MCF 10A (cell line): ENCODE data around the gene CALY. TPM values are rescaled to one million over a fixed set of nuclear protein-coding genes. Genes with fewer than 3 reads are reported as not detected.

Experiments used
- BruUV-seq: library from RNA; stranded (reverse); fragments of 400-500 nt; replicated peaks from 2 replicates; lab custom pipeline; 2021; lab: Mats Ljungman, UMichigan
- CTCF ChIA-PET: fragments of 300-600 bp; sonication (Branson Sonifier 250); formaldehyde crosslinking; extraction: SDS; loops from one replicate; lab custom pipeline; 2021; ENCODE audit warnings: antibody characterized with exemption, inconsistent platforms; lab: Yijun Ruan, JAX
- POLR2A ChIA-PET: fragments of 300-600, 350-650 bp; sonication (Branson Sonifier 250); formaldehyde crosslinking; extraction: SDS; loops from one replicate; lab custom pipeline; 2020; ENCODE audit warnings: antibody characterized with exemption, inconsistent platforms; lab: Yijun Ruan, JAX
- DNase-seq: peaks from one replicate; pipeline ENCODE4 v3.0.0-alpha.2; 2018; ENCODE audit not compliant: unreplicated experiment
- H3K27ac Mint-ChIP-seq: one replicate; pipeline ENCODE4 v1.8.0; 2022; ENCODE audit warnings: mild to moderate bottlenecking, low read depth, mixed read lengths; ENCODE audit not compliant: unreplicated experiment
- H3K27me3 Mint-ChIP-seq: one replicate; pipeline ENCODE4 v1.8.0; 2022; ENCODE audit warnings: mixed read lengths; ENCODE audit not compliant: insufficient read depth, unreplicated experiment
- H3K36me3 Mint-ChIP-seq: one replicate; pipeline ENCODE4 v1.8.0; 2022; ENCODE audit warnings: mild to moderate bottlenecking, moderate library complexity, mixed read lengths; ENCODE audit not compliant: insufficient read depth, unreplicated experiment
- H3K4me1 Mint-ChIP-seq: one replicate; pipeline ENCODE4 v1.8.0; 2022; ENCODE audit warnings: mixed read lengths; ENCODE audit not compliant: insufficient read depth, unreplicated experiment
- H3K4me3 Mint-ChIP-seq: one replicate; pipeline ENCODE4 v1.8.0; 2022; ENCODE audit warnings: mild to moderate bottlenecking, moderate library complexity, mixed read lengths; ENCODE audit not compliant: unreplicated experiment
- H3K9me3 Mint-ChIP-seq: one replicate; pipeline ENCODE4 v1.8.0; 2022; ENCODE audit warnings: mixed read lengths; ENCODE audit not compliant: unreplicated experiment
- intact Hi-C: fragments of 100-400 bp; cut with micrococcal nuclease; formaldehyde crosslinking; loops from 2 replicates; pipeline ENCODE4 v1.14.1; 2022
- total RNA-seq: library from RNA; stranded (reverse); gene quantifications from 2 replicates; pipeline ENCODE4 v1.2.3, GENCODE V29; 2022
- TF ChIP-seq, protein P1 (sequence below): fragments of 200-600 bp; IDR thresholded peaks from one replicate; pipeline ENCODE4 v1.8.0; 2022; ENCODE audit warnings: antibody characterized with exemption, mild to moderate bottlenecking; ENCODE audit not compliant: unreplicated experiment

Gene CALY
- total RNA-seq, 1 experiment from 2014 or later = not detected

DNA sequence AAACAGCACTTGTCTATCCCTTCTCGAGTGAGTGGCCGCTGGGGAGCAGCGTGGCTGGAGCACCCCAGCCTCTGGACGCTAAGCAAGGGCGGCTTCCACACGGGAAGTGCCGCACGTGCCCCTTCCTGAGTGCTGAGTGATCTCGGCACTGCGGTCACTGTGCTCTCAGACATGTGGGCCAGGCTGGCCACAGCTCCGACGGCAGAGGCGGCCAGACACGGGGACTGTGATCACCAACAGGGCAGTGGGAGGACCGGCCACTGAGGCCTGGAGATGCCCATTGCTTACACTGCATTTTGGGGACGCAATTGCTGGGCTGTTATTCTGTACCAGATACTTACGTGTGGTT lies 29.4 kb upstream of the CALY start:
- no peak for DNase-seq
- Mint-ChIP-seq H3K4me3 (no peak overlapping the region), H3K4me1 (no peaks in the 10 kb centered on the region), H3K36me3 (peaks cover 58% of the 10 kb centered on the region), H3K27me3 (no peaks in the 10 kb centered on the region), H3K27ac (no peak overlapping the region), H3K9me3 (no peaks in the 10 kb centered on the region)
- POLR2A ChIA-PET = no interaction called here
- TF ChIP-seq, protein P1, sequence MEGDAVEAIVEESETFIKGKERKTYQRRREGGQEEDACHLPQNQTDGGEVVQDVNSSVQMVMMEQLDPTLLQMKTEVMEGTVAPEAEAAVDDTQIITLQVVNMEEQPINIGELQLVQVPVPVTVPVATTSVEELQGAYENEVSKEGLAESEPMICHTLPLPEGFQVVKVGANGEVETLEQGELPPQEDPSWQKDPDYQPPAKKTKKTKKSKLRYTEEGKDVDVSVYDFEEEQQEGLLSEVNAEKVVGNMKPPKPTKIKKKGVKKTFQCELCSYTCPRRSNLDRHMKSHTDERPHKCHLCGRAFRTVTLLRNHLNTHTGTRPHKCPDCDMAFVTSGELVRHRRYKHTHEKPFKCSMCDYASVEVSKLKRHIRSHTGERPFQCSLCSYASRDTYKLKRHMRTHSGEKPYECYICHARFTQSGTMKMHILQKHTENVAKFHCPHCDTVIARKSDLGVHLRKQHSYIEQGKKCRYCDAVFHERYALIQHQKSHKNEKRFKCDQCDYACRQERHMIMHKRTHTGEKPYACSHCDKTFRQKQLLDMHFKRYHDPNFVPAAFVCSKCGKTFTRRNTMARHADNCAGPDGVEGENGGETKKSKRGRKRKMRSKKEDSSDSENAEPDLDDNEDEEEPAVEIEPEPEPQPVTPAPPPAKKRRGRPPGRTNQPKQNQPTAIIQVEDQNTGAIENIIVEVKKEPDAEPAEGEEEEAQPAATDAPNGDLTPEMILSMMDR = no peak
- intact Hi-C loops = no loop called here
- CTCF ChIA-PET = interaction anchor here (2.1 kb wide), 1 partner anchor 36 kb away, joined by 5 read pairs; no protein-coding TSS in a partner anchor
- no TSS peak for BruUV-seq

DNA sequence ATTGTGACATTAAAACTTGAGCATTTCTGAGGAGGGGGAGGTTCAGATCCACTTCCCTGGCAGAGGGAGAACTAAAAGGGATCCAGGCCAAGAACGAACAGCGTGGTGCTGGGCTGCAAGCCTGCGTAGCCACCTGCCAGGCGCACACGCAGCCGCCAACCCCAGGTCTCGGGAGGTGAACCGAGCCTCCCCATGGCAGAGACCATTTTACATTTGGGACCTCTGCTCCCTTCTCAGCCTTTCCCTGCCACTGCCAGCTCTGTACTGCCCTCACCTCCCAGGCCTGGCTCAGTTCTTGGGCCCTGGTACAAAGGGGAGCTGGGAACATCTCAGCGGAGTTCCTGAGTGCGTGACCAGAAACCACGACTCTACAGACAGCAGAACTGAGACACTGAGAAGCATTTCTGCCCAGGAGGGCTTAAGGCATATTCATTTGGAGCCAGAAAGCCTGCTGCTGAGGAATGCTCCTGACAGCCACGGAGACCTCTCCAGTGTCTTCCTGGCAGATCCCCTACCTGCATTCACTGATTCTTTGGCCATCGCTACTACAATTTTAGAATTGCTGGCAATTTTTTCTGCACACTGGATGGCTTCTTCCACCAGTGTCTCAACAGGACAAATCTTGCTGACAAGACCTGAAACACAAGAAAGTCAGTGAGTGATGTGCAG lies 28.9 kb upstream of the CALY start:
- Mint-ChIP-seq H3K27ac (no peak overlapping the region), H3K4me3 (no peak overlapping the region), H3K36me3 (peaks cover 57% of the 10 kb centered on the region), H3K9me3 (no peaks in the 10 kb centered on the region), H3K4me1 (no peaks in the 10 kb centered on the region), H3K27me3 (no peaks in the 10 kb centered on the region)
- intact Hi-C loops = no loop called here
- CTCF ChIA-PET = interaction anchor here (2.1 kb wide), 1 partner anchor 36 kb away, joined by 5 read pairs; no protein-coding TSS in a partner anchor
- TF ChIP-seq, protein P1 = no peak
- no peak for DNase-seq
- BruUV-seq = no TSS peak
- POLR2A ChIA-PET = no interaction called here

GRCh38 chr10:133364645-133365431 lies 28.1 kb upstream of the CALY start:
- H3K27me3 Mint-ChIP-seq = no peaks in the 10 kb centered on the region
- no peak overlapping the region for H3K27ac Mint-ChIP-seq
- no peaks in the 10 kb centered on the region for H3K9me3 Mint-ChIP-seq
- TF ChIP-seq, protein P1 = no peak
- ChIA-PET CTCF (interaction anchor here (0.5 to 4.3 kb wide), 2 partner anchors 35 to 197 kb away, joined by 3 to 18 read pairs; no protein-coding TSS in a partner anchor), POLR2A (no interaction called here)
- no peak for DNase-seq
- no peak overlapping the region for H3K4me3 Mint-ChIP-seq
- intact Hi-C loops = no loop called here
- BruUV-seq = no TSS peak
- peaks cover 51% of the 10 kb centered on the region for H3K36me3 Mint-ChIP-seq
- no peaks in the 10 kb centered on the region for H3K4me1 Mint-ChIP-seq

GRCh38 chr10:133362846-133363245 lies 26.1 kb upstream of the CALY start:
- no peak overlapping the region for H3K4me3 Mint-ChIP-seq
- no peaks in the 10 kb centered on the region for H3K27me3 Mint-ChIP-seq
- intact Hi-C loops = no loop called here
- no peak overlapping the region for H3K27ac Mint-ChIP-seq
- TF ChIP-seq, protein P1 = no peak
- DNase-seq = no peak
- ChIA-PET CTCF (interaction anchor here (4.3 kb wide), 1 partner anchor 33 kb away, joined by 18 read pairs; no protein-coding TSS in a partner anchor), POLR2A (no interaction called here)
- peaks cover 36% of the 10 kb centered on the region for H3K36me3 Mint-ChIP-seq
- no peaks in the 10 kb centered on the region for H3K4me1 Mint-ChIP-seq
- no TSS peak for BruUV-seq
- H3K9me3 Mint-ChIP-seq = no peaks in the 10 kb centered on the region
